Trophoblast cell (in vitro differentiated cells and primary cell): ENCODE results near the gene SLC39A2.

Source experiments
- DNase-seq, 2 donors: peaks; one replicate each; pipeline ENCODE4 v3.0.0-alpha.2; 2016
- H2AFZ ChIP-seq: 2 replicates; pipeline ENCODE4 v1.6.1; 2013; ENCODE audit warnings: low read length, moderate library complexity, mild to moderate bottlenecking; ENCODE audit not compliant: insufficient read depth, poor library complexity
- H2AK5ac ChIP-seq: 2 replicates; pipeline ENCODE4 v1.6.1; 2013; ENCODE audit warnings: mild to moderate bottlenecking, low read length
- H2BK120ac ChIP-seq: 2 replicates; pipeline ENCODE4 v1.6.1; 2013; ENCODE audit warnings: low read length, mild to moderate bottlenecking, moderate library complexity; ENCODE audit not compliant: insufficient read depth, poor library complexity
- H2BK12ac ChIP-seq: 2 replicates; pipeline ENCODE4 v1.6.1; 2013; ENCODE audit warnings: mild to moderate bottlenecking, low read length, moderate library complexity
- H2BK5ac ChIP-seq: 2 replicates; pipeline ENCODE4 v1.6.1; 2013; ENCODE audit warnings: low read length, low read depth, moderate library complexity, mild to moderate bottlenecking; ENCODE audit not compliant: poor library complexity
- H3K14ac ChIP-seq: 2 replicates; pipeline ENCODE4 v1.6.1; 2013; ENCODE audit warnings: mild to moderate bottlenecking, low read length
- H3K18ac ChIP-seq: 2 replicates; pipeline ENCODE4 v1.6.1; 2013; ENCODE audit warnings: mild to moderate bottlenecking, low read length
- H3K23ac ChIP-seq: 2 replicates; pipeline ENCODE4 v1.6.1; 2013; ENCODE audit warnings: low read length
- H3K27ac ChIP-seq: 2 replicates; pipeline ENCODE4 v1.5.1; 2013; ENCODE audit warnings: low read depth, mild to moderate bottlenecking, inconsistent platforms, low read length, moderate library complexity
- H3K27me3 ChIP-seq: 2 replicates; pipeline ENCODE4 v1.6.1; 2013; ENCODE audit warnings: inconsistent platforms, mild to moderate bottlenecking, low read length, moderate library complexity; ENCODE audit not compliant: insufficient read depth
- H3K36me3 ChIP-seq, 2 experiments: 1 replicate in 1 of 2; 2 replicates in 1 of 2; pipeline ENCODE4 v1.6.1; 2013; ENCODE audit warnings: low read length in 2 of 2, mild to moderate bottlenecking in 2 of 2, moderate library complexity in 1 of 2; ENCODE audit not compliant: insufficient read depth in 2 of 2, control insufficient read depth in 1 of 2
- H3K4ac ChIP-seq: 2 replicates; pipeline ENCODE4 v1.6.1; 2013; ENCODE audit warnings: low read depth, mild to moderate bottlenecking, low read length, moderate library complexity
- H3K4me1 ChIP-seq, 2 experiments: 1 replicate in 1 of 2; 2 replicates in 1 of 2; pipeline ENCODE4 v1.6.1; 2013; ENCODE audit warnings: low read length in 2 of 2, mild to moderate bottlenecking in 2 of 2, moderate library complexity in 1 of 2; ENCODE audit not compliant: insufficient read depth in 2 of 2, control insufficient read depth in 1 of 2
- H3K4me2 ChIP-seq: 2 replicates; pipeline ENCODE4 v1.6.1; 2013; ENCODE audit warnings: inconsistent platforms, mild to moderate bottlenecking, low read length, moderate library complexity
- H3K4me3 ChIP-seq: 2 replicates; pipeline ENCODE4 v1.5.1; 2013; ENCODE audit warnings: mild to moderate bottlenecking, low read depth, low read length, inconsistent platforms
- H3K79me1 ChIP-seq: one replicate; pipeline ENCODE4 v1.6.1; 2013; ENCODE audit warnings: low read length
- H3K79me2 ChIP-seq: 2 replicates; pipeline ENCODE4 v1.6.1; 2013; ENCODE audit warnings: low read length, mild to moderate bottlenecking; ENCODE audit not compliant: control insufficient read depth, insufficient read depth, poor library complexity
- H3K9ac ChIP-seq: 2 replicates; pipeline ENCODE4 v1.6.1; 2013; ENCODE audit warnings: mild to moderate bottlenecking, low read length
- H3K9me3 ChIP-seq: 2 replicates; pipeline ENCODE4 v1.6.1; 2013; ENCODE audit warnings: low read depth, mild to moderate bottlenecking, control low read depth, inconsistent platforms, low read length; ENCODE audit not compliant: insufficient read depth
- H4K12ac ChIP-seq: 2 replicates; pipeline ENCODE4 v1.6.1; 2013; ENCODE audit warnings: low read depth, mild to moderate bottlenecking, low read length, moderate library complexity
- H4K8ac ChIP-seq: 2 replicates; pipeline ENCODE4 v1.6.1; 2013; ENCODE audit warnings: low read depth, mild to moderate bottlenecking, low read length, moderate library complexity
- H4K91ac ChIP-seq: one replicate; pipeline ENCODE4 v1.6.1; 2013; ENCODE audit warnings: low read depth, mild to moderate bottlenecking, low read length, moderate library complexity
- WGBS: extraction: QIAGEN DNeasy Blood & Tissue Kit; methylation state at CpG from one replicate; pipeline ENCODE4 v1.1.7; 2013; ENCODE audit warnings: missing lambda C conversion rate; ENCODE audit not compliant: insufficient read length, insufficient coverage; ENCODE audit errors: extremely low coverage; 5-methylcytosine and 5-hydroxymethylcytosine counted together

Gene SLC39A2

DNA sequence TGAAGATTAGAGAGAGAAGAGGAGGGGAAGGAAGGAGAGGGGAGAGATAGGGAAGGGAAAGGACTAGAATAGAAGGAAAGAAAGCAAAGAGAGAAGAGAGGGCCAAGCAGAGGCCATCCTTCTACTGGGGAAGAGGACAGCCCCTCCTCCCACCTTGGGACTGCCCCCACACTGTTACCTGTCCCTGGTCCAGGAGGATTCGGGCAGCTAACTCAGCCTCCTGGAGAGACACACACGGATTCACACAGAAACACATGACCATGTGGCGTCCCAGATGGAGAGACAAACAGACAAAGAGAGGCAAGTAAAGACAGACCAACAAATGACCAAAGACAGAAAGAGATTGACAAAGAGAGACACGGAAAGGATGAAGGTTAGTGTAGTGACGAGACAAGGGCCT, 23.6 kb downstream of the SLC39A2 start:
- Histone ChIP-seq H3K23ac (no peak overlapping the region), H4K8ac (no peak overlapping the region), H3K9me3 (no peaks in the 10 kb centered on the region), H2BK12ac (no peak overlapping the region), H3K9ac (no peak overlapping the region), H3K27ac (no peak overlapping the region), H3K4ac (no peak overlapping the region), H2AK5ac (no peak overlapping the region), H2AFZ (no peak overlapping the region), H2BK120ac (no peak overlapping the region), H4K12ac (no peak overlapping the region), H3K79me2 (peaks cover 6% of the 10 kb centered on the region), H3K14ac (no peak overlapping the region), H3K36me3 (peaks cover 0 to 6% of the 10 kb centered on the region in 2 experiments), H3K4me3 (no peak overlapping the region), H3K4me1 (peaks cover 27 to 30% of the 10 kb centered on the region in 2 experiments), H3K4me2 (no peak overlapping the region), H3K18ac (no peak overlapping the region), H4K91ac (no peak overlapping the region), H3K27me3 (no peaks in the 10 kb centered on the region), H3K79me1 (peaks cover 9% of the 10 kb centered on the region), H2BK5ac (no peak overlapping the region)
- WGBS: no CpG with 5 or more reads among the region's 5 CpGs
- DNase-seq: no peak

DNA sequence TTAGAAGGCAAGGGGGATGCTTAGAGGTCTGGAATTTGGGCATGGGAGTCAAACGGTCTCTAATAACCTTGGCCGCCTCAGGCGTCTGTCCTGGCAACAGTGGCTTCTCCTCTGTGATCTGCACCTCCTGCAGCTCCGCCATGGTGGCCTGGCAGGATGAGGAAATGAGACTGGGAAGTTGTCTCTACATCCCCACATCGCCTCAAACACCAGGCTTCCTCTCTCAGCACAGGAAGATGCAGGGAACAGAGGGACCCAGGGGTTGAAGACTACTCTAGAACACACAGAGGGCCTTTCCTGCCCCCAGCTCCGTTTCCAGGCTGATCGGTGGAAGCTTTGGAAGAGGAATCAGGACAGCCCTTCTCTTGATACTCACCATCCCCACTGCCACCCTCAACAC, 24.1 kb downstream of the SLC39A2 start:
- H3K4me3 ChIP-seq: no peak overlapping the region

DNA sequence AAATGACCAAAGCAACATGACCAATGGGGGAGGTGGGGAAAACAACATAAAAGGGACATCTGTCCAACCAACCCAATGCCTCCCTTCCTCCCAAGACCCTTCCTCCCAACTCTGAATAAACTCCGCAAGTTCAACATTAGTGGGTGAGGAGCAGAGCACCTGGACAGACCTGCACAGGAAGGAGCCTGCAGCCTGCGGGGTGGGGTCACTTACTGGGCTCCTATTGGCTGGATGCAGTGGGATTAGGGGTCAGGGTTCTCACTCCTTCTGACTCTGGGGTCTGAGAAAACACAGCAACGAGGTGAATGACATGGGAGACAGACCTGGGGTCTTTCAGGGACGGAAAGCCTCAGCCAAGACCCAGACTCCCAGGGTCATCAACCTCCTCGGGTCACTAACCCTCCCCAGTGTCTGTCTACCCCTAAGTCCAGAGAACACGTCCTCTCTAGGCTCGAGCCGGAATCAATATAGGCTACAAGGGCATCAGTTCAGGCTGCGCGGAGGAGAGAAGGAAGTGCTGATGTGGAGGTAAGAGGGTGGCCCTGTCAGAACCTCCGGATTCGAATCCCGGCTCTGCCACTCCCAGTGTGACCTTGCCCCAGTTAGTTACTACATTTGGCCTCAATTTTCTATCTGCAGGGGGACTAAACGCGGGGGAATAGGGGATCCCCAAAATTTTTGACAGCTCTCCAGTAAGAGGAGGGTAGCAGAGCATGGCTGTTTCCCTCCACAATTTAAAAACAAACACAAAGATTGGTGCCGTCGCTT, 24.9 kb downstream of the SLC39A2 start:
- Histone ChIP-seq H3K27ac (no peak overlapping the region), H3K79me2 (peaks cover 6% of the 10 kb centered on the region), H2AK5ac (peak overlapping the region; percentile 63), H3K9me3 (no peaks in the 10 kb centered on the region), H2BK120ac (peak overlapping the region; percentile 87), H3K18ac (peak overlapping the region; percentile 99), H2BK5ac (peak overlapping the region; percentile 71), H3K14ac (peak overlapping the region; percentile 97), H2AFZ (no peak overlapping the region), H3K36me3 (no peaks in the 10 kb centered on the region), H3K9ac (no peak overlapping the region), H3K4me2 (peak overlapping the region; percentile 85), H4K91ac (peak overlapping the region; percentile 89), H2BK12ac (peak overlapping the region; percentile 95), H3K4ac (peak overlapping the region; percentile 73), H3K4me3 (peak overlapping the region; percentile 80), H3K79me1 (peaks cover 9% of the 10 kb centered on the region), H3K4me1 (peaks cover 27 to 30% of the 10 kb centered on the region in 2 experiments), H4K12ac (peak overlapping the region; percentile 81), H4K8ac (peak overlapping the region; percentile 99), H3K27me3 (no peaks in the 10 kb centered on the region), H3K23ac (no peak overlapping the region)
- DNase-seq: no peak
- no CpG with 5 or more reads among the region's 17 CpGs for WGBS

More for the DNA sequence above, 24.1 kb downstream of the SLC39A2 start:
- no peaks in the 10 kb centered on the region for H3K9me3 ChIP-seq
- peaks cover 0 to 2% of the 10 kb centered on the region in 2 experiments for H3K36me3 ChIP-seq
- DNase-seq: no peak
- H3K4me2 ChIP-seq: no peak overlapping the region
- H3K27me3 ChIP-seq: no peaks in the 10 kb centered on the region
- H4K91ac ChIP-seq: no peak overlapping the region
- H4K8ac ChIP-seq: no peak overlapping the region
- H3K4me1 ChIP-seq: peaks cover 27 to 30% of the 10 kb centered on the region in 2 experiments
- H3K79me1 ChIP-seq: peaks cover 9% of the 10 kb centered on the region
- no peak overlapping the region for H3K23ac ChIP-seq
- no peak overlapping the region for H3K27ac ChIP-seq
- H2AFZ ChIP-seq: no peak overlapping the region
- no peak overlapping the region for H2BK120ac ChIP-seq
- no peak overlapping the region for H3K9ac ChIP-seq
- H3K4ac ChIP-seq: no peak overlapping the region
- no CpG with 5 or more reads among the region's 7 CpGs for WGBS
- no peak overlapping the region for H3K18ac ChIP-seq
- H4K12ac ChIP-seq: no peak overlapping the region
- peaks cover 6% of the 10 kb centered on the region for H3K79me2 ChIP-seq
- no peak overlapping the region for H2BK12ac ChIP-seq
- no peak overlapping the region for H2BK5ac ChIP-seq
- H2AK5ac ChIP-seq: no peak overlapping the region
- H3K14ac ChIP-seq: no peak overlapping the region

DNA sequence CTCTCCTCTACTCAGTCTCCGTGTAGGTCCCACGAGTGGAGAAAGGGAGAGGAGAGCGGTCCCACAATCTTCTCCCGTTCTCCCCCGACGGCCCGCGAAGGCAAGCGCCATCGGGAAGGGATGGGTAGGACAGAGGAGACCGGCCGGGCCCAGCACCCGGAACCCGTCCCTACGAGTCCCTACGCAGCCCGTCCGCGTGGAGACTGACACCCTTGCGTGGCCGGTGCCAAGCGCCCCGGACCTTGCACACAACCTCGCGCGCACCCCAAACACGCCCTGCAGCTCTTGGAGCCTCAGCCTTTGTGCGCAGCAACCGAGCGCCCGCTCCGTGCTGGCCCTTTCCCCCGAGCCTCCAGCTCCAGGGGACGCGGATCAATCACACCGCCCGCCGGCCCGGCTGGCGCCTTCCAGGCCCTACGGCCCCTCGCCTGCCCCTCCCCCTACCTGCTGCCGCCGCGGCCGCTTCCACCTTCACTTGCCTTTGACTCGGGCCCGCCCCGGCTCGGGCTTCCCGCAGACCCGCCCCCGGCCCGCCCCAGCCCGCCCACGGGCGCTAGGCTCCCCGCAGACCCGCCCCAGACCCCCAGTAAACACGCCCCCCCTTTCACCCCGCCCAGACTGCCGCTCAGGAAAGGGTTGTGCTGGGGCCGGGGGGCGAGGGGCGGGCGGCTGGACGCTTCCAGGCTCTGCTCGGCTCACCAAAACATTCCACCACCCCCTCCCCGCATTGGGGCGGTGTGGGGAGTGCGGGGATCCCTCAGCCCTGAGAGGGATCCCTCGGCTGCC, 25.7 kb downstream of the SLC39A2 start, which contains the start of gene NDRG2:
Gene NDRG2 (minus strand): TSS at position 477 of the 786 bp plus-strand sequence. CDS start 1,746 bp downstream, outside the sequence.
- Histone ChIP-seq H3K27ac (no peak within 1 kb of the TSS), H4K91ac (peak within 1 kb of the TSS; percentile 89), H3K9ac (no peak within 1 kb of the TSS), H2BK5ac (peak within 1 kb of the TSS; percentile 71), H2BK120ac (peak within 1 kb of the TSS; percentile 87), H3K79me1 (peaks cover 9% of the 10 kb centered on the region), H3K36me3 (no peaks in the 10 kb centered on the region), H3K27me3 (no peaks in the 10 kb centered on the region), H3K4me2 (peak within 1 kb of the TSS; percentile 93), H3K4me1 (peaks cover 27% of the 10 kb centered on the region in 2 experiments), H3K4ac (peak within 1 kb of the TSS; percentile 73), H4K8ac (peak within 1 kb of the TSS; percentile 99), H3K9me3 (no peaks in the 10 kb centered on the region), H3K18ac (peak within 1 kb of the TSS; percentile 99), H3K23ac (no peak within 1 kb of the TSS), H2AK5ac (peak within 1 kb of the TSS; percentile 70), H4K12ac (peak within 1 kb of the TSS; percentile 81), H2AFZ (peak within 1 kb of the TSS; percentile 95), H3K4me3 (peak within 1 kb of the TSS; percentile 80), H3K14ac (peak within 1 kb of the TSS; percentile 97), H3K79me2 (peaks cover 6% of the 10 kb centered on the region), H2BK12ac (peak within 1 kb of the TSS; percentile 95)
- DNase-seq: peak in 1 of 2 donors; percentile 43
- no CpG with 5 or more reads among the region's 72 CpGs for WGBS
